ENCODE measurements around the gene ANXA2. TPM values are rescaled to one million over a fixed set of nuclear protein-coding genes. Genes with fewer than 3 reads are reported as not detected.
"Not testable (repeated sequence)": the region's sequence is repeated elsewhere in the genome, so short reads cannot be mapped to it uniquely, and the experiment has no call there.

The ANXA2 gene
- total RNA-seq, 1 donor from 2014 or later: 214 TPM

DNA sequence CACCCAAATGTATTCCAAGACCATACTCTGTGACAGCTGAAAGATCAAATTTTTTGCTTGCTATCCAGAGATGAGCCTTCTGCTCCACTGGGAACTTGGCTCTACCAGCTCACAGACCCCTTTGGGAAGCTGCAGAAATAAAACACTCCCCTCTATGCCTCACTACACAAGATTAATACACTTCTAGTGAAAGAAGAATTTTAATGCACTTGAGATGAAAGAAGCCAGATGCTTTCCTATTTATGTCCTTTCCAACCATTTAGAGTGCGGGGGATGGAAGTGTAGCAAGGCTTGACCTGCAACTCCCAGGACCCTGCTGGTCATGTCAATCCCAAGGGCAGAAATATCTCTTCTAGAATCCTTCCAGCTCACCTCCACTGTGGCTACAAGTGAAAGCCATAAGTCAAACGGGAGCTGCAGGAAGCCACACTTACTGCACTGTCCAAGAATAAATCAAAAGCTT, 34.7 kb downstream of the ANXA2 start:
- intact Hi-C loops (cut with micrococcal nuclease): loop anchor here (2.0 kb wide), 2 partner anchors 26 to 116 kb away; partner anchors contain the start of gene ICE2
- DNase-seq: no peak
- H3K27me3 Mint-ChIP-seq: no peaks in the 10 kb centered on the region
- no peaks in the 10 kb centered on the region for H3K9me3 Mint-ChIP-seq
- peak overlapping the region; percentile 78 for H3K27ac Mint-ChIP-seq
- peak overlapping the region; percentile 42 for H3K4me3 Mint-ChIP-seq
- peaks cover 34% of the 10 kb centered on the region for H3K4me1 Mint-ChIP-seq
- peaks cover 63% of the 10 kb centered on the region for H3K36me3 Mint-ChIP-seq (ENCODE audit: low read depth)

DNA sequence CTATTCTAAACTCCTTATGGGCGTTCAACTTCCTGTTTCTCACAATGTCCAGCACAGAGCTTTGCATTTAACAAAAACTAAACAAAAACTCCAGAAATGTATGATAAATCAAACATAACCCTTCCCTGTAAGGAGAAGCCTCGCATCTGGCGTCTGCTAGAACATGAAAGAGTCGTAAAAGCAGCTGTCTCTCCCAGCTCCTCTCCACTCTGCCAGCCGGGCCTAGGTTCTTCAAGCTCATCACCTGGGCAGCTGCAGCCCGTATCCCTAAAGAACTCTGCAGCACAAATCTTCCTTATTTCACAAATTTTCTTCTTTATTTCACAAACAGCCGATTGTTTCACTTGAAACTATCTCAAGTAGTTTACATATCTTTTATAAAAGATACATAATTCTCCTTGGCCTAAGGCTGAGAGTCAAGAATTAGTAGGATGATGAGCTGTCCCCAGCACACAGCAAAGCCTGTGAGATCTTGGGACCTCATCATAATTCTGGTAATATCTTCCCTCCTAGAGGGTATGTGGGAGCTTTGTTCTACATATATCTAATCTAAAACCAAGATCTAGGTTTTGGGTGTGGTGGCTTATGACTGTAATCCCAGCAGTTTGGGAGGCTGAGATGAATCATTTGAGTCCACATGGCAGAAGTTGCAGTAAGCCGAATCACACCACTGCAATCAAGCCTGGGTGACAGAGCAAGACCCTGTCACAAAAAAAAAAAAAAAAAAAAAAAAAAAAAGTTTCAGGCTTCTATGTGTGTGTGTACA, 35.3 kb downstream of the ANXA2 start:
- H3K4me1 Mint-ChIP-seq: peaks cover 34% of the 10 kb centered on the region
- DNase-seq: peak; percentile 82
- peaks cover 64% of the 10 kb centered on the region for H3K36me3 Mint-ChIP-seq (ENCODE audit: low read depth)
- H3K9me3 Mint-ChIP-seq: no peaks in the 10 kb centered on the region
- peak overlapping the region; percentile 41 for H3K4me3 Mint-ChIP-seq
- H3K27me3 Mint-ChIP-seq: no peaks in the 10 kb centered on the region
- intact Hi-C loops (cut with micrococcal nuclease): loop anchor here (2.0 kb wide), 2 partner anchors 26 to 116 kb away; partner anchors contain the start of gene ICE2
- H3K27ac Mint-ChIP-seq: peak overlapping the region; percentile 80

DNA sequence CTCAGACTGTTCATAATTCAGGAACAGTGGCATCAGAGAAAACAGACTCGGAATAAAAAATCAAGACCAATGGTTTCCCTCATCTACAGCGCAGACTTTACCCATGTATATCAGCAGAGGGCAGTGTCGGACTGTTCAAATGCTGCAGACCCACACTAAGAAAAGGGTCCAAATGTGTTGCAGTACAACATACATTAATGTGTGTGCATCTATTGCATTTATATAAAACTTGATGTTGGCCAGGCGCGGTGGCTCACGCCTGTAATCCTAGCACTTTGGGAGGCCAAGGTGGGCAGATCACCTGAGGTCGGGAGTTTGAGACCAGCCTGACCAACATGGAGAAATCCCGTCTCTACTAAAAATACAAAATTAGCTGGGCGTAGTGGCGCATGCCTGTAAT, 38.0 kb downstream of the ANXA2 start:
- H3K27ac Mint-ChIP-seq, H3K9me3 Mint-ChIP-seq, H3K27me3 Mint-ChIP-seq, H3K4me3 Mint-ChIP-seq: not testable (repeated sequence)
- Mint-ChIP-seq H3K4me1 (peaks cover 35% of the 10 kb centered on the region), H3K36me3 (ENCODE audit: low read depth) (peaks cover 83% of the 10 kb centered on the region)
- peak; percentile 84 for DNase-seq
- intact Hi-C loops (cut with micrococcal nuclease): loop anchor here (1.0 to 5.0 kb wide), 5 partner anchors 38 to 1473 kb away; partner anchors contain the start of gene ANXA2

DNA sequence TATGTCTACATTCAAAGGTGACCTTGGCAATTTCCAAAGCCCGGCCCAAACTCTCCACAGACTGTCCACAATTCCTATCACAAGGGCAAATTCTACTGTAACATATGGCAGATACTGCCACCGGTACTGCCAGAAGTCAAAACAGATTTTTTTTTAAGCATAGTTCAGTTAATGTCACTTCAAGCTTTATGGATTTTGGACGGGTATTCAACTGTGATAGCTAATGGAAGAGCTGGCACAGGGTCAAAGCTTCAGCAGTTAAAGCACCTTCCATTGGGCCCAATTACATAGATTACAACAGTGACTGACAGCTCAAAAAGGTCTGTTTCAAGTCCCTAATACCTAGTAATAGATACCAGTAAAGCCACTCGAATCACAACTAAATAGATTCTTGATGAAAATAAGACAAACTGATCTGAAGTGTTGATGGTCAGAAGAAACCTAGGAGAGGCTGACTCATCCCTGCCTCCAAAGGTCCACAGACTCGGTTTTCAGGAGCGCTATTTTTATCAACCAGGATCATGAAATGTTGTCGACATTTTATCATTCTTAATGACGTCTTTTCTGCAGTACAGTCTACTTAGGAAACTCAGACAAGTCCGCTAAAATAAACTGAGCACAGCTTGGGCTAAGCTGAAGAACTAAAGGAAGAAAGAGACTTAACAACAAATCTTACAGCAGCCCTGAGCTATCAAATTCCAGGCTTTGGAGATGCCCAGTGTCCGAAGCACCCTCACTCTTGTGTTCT, 38.7 kb downstream of the ANXA2 start:
- H3K27ac Mint-ChIP-seq: no peak overlapping the region
- H3K36me3 Mint-ChIP-seq (ENCODE audit: low read depth): peaks cover 84% of the 10 kb centered on the region
- H3K4me3 Mint-ChIP-seq: no peak overlapping the region
- no peak for DNase-seq
- intact Hi-C loops (cut with micrococcal nuclease): loop anchor here (1.0 to 5.0 kb wide), 5 partner anchors 38 to 1473 kb away; partner anchors contain the start of gene ANXA2
- peaks cover 6% of the 10 kb centered on the region for H3K9me3 Mint-ChIP-seq
- peaks cover 32% of the 10 kb centered on the region for H3K4me1 Mint-ChIP-seq
- no peaks in the 10 kb centered on the region for H3K27me3 Mint-ChIP-seq

DNA sequence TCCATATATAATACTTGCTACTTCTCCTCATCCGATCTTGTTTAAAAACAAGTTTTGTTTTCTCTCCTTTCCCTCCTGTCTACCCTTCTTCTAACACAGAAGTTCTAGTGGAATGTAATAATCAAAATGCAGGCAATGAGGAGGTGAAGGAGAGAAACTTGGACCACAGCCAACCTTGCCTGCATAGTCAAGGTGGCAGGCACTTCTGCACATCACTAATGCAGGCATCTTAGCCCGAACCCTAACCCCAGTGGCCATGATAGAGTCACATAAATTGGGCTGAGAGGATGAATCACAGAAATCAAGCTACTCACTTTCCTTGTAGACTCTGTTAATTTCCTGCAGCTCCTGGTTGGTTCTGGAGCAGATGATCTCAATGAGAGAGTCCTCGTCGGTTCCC, 41.0 kb downstream of the ANXA2 start:
- DNase-seq: no peak
- Mint-ChIP-seq H3K36me3 (ENCODE audit: low read depth) (peaks cover 85% of the 10 kb centered on the region), H3K4me1 (peaks cover 11% of the 10 kb centered on the region), H3K27me3 (no peaks in the 10 kb centered on the region), H3K4me3 (no peak overlapping the region), H3K9me3 (peaks cover 6% of the 10 kb centered on the region), H3K27ac (no peak overlapping the region)
- intact Hi-C loops (cut with micrococcal nuclease): loop anchor here (5.0 kb wide), 1 partner anchor 1475 kb away; no protein-coding TSS in a partner anchor

DNA sequence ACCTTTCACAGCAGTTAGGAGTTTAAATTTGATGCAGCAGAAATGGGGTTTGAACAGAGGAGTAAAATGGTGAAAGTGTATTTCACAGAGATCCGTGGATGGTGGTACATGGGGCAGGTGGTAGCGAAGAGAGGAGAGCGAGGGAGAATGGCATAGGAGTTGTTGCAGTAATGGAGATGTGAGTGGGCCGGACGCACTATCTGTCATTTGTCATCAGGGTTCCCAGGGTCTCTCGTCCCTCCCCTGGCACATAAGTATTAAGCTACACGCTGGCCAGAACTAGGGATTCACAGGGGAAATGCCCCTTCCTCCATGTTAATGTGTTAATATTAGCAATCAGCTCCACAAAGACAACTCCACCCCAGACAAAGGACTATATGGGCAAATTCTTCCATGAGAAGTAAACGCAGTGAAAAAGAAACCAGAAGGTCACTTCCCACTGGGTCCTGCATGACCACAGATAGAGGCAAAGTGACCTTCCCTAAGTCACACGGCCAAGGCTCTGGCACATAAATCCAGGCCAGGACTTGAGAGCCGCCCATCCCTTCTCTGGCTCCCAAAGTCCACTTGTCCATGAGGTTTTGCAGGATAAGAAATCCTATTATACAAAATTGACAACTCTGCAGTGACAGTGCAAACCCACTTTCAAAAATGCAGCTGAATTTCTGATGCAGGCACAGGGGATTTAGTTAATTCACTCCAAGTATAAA, 42.5 kb downstream of the ANXA2 start:
- Mint-ChIP-seq H3K4me3 (no peak overlapping the region), H3K27ac (no peak overlapping the region), H3K27me3 (no peaks in the 10 kb centered on the region), H3K4me1 (peaks cover 9% of the 10 kb centered on the region), H3K9me3 (peaks cover 6% of the 10 kb centered on the region), H3K36me3 (ENCODE audit: low read depth) (peaks cover 87% of the 10 kb centered on the region)
- no peak for DNase-seq
- intact Hi-C loops (cut with micrococcal nuclease): loop anchor here (5.0 kb wide), 1 partner anchor 1477 kb away; no protein-coding TSS in a partner anchor

DNA sequence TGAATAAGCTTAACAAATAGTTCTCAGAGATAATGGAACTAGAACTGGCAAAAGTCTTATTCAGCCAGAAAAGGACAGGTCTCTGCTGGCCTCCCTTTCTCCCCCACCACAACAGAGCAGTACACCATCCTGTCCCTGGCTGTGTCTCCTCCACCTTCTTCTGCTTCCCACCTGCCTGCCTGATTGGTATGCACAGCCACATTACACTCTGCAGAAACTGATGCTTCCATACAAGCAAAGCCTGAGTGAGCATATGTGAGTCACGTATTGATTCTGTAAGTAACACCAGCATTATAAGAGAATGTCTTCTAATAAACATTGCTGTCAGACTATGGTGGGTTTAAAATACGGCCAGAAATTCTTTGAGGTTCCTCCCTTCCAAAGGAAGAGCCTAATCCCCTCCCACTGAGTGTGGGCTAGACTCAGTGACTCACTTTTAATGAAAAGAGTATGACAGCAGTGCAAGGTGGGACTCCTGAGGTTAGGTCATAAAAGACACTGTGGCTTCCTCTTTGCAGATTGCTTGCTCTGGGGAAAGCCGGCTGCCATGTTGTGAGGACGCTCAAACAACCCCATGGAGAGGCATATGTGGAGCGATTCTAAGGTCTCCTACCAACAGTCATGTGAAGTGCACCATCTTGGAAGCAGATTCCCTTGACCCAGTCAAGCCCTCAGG, 44.4 kb downstream of the ANXA2 start:
- Mint-ChIP-seq H3K9me3 (peaks cover 6% of the 10 kb centered on the region), H3K4me1 (peaks cover 10% of the 10 kb centered on the region), H3K27ac (no peak overlapping the region), H3K4me3 (no peak overlapping the region), H3K27me3 (no peaks in the 10 kb centered on the region), H3K36me3 (ENCODE audit: low read depth) (peaks cover 81% of the 10 kb centered on the region)
- no peak for DNase-seq
- intact Hi-C loops (cut with micrococcal nuclease): no loop called here

DNA sequence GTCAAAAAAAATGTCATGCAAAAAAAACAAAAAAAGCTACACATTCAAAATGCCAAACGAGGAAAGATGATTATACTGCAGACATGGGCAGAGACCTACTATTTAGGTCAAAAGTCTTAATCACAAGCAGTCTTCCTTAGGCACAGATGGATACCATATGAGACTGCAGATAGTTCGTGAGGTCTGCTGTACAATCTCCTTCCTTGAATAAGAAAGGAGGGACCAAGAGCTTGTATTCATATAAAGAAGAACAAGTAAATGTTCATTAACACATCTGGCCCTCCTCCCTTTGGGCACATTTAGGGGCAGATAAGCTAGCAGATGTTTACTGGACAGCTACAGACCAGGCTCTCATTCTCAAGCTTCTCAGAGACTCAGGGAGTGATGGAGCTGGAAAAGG, 45.3 kb downstream of the ANXA2 start:
- Mint-ChIP-seq H3K27ac (no peak overlapping the region), H3K27me3 (no peaks in the 10 kb centered on the region), H3K4me3 (no peak overlapping the region), H3K4me1 (peaks cover 10% of the 10 kb centered on the region), H3K36me3 (ENCODE audit: low read depth) (peaks cover 87% of the 10 kb centered on the region), H3K9me3 (peaks cover 6% of the 10 kb centered on the region)
- no peak for DNase-seq
- intact Hi-C loops (cut with micrococcal nuclease): no loop called here

DNA sequence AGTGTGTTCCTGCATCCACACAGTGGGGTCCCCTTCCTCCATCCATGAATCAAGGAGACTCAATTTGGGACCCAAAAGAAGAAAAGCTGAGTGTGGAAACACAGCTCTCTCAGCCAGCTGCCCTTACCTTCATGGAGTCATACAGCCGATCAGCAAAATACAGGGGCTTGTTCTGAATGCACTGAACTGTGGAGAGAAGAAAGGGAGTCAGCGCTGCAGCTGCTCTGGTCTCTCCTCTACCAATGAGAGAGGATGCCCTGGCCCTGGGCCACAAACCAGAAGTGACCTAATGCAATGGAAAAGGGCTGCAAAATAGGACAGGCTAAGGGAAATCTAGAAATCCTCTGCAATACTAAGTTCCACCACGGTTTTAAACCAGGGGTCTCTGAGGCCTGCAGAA, 46.7 kb downstream of the ANXA2 start:
- H3K4me1 Mint-ChIP-seq: peaks cover 10% of the 10 kb centered on the region
- H3K4me3 Mint-ChIP-seq: no peak overlapping the region
- DNase-seq: no peak
- peaks cover 6% of the 10 kb centered on the region for H3K9me3 Mint-ChIP-seq
- H3K27ac Mint-ChIP-seq: no peak overlapping the region
- H3K27me3 Mint-ChIP-seq: no peaks in the 10 kb centered on the region
- intact Hi-C loops (cut with micrococcal nuclease): no loop called here
- H3K36me3 Mint-ChIP-seq (ENCODE audit: low read depth): peaks cover 88% of the 10 kb centered on the region

DNA sequence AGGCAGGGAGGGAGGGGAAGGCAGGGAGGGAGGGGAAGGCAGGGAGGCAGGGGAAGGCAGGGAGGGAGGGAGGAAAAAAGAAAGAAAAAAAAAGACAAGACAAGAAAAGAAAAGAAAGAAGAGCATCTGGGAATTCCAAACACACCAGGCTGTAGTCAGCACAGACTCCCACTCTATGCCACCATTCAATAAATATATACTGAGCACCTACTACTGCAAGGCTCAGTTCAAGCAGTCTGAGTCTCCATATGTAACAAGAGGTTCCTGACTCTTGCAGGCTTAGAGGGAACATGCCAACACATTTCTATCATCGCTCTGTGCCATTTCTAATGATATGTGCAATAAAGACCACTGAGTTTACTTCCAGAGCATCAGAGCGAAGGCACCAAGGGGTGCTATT, 47.7 kb downstream of the ANXA2 start:
- H3K36me3 Mint-ChIP-seq (ENCODE audit: low read depth): peaks cover 84% of the 10 kb centered on the region
- H3K27me3 Mint-ChIP-seq: no peaks in the 10 kb centered on the region
- peaks cover 5% of the 10 kb centered on the region for H3K9me3 Mint-ChIP-seq
- H3K27ac Mint-ChIP-seq: no peak overlapping the region
- peaks cover 9% of the 10 kb centered on the region for H3K4me1 Mint-ChIP-seq
- DNase-seq: no peak
- intact Hi-C loops (cut with micrococcal nuclease): no loop called here
- no peak overlapping the region for H3K4me3 Mint-ChIP-seq

DNA sequence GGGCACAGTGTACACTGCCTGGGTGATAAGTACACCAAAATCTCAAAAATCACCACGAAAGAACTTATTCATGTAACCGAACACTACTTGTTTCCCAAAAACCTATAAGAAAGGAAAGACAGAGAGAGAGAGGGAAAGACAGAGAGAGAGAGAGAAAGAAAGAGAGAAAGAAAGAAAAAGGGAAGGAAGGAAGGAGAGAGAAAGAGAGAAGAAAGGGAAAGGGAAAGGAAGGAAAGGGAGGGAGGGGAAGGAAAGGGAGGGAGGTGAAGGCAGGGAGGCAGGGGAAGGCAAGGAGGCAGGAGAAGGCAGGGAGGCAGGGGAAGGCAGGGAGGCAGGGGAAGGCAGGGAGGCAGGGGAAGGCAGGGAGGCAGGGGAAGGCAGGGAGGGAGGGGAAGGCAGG, 48.2 kb downstream of the ANXA2 start:
- H3K36me3 Mint-ChIP-seq (ENCODE audit: low read depth): peaks cover 78% of the 10 kb centered on the region
- peak overlapping the region; percentile 59 for H3K27ac Mint-ChIP-seq
- peaks cover 5% of the 10 kb centered on the region for H3K4me1 Mint-ChIP-seq
- no peak for DNase-seq
- H3K27me3 Mint-ChIP-seq: no peaks in the 10 kb centered on the region
- no peak overlapping the region for H3K4me3 Mint-ChIP-seq
- H3K9me3 Mint-ChIP-seq: peaks cover under 1% of the 10 kb centered on the region
- intact Hi-C loops (cut with micrococcal nuclease): no loop called here

DNA sequence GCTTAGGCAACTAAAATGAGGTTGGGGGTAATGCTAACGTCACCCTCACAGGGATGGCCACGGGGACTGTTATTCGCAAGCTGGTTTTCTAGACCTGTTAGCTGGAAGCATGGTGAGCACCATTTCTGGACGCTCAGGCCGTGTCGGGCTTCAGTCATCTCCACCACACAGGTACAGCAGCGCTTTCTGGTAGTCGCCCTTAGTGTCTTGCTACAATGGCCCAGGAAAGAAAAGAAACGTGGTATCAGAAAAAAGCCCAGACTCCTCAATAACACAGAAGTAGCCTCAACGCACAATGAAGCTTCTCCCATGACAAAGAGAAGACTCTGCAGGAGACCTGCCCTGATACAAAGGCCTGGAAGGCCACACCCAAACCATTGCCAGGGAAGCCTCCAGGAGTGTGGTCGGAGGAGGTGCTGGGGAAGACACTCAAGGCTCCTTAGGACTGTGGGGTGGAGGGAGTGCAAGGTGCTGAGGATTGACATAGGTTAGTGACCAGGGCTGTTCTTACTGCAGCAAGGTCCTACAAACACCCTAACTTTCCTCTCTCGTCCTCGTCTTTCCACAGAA, 50.2 kb downstream of the ANXA2 start:
- no peaks in the 10 kb centered on the region for H3K9me3 Mint-ChIP-seq
- no peak for DNase-seq
- peaks cover 10% of the 10 kb centered on the region for H3K4me1 Mint-ChIP-seq
- no peak overlapping the region for H3K4me3 Mint-ChIP-seq
- no peaks in the 10 kb centered on the region for H3K27me3 Mint-ChIP-seq
- H3K27ac Mint-ChIP-seq: no peak overlapping the region
- H3K36me3 Mint-ChIP-seq (ENCODE audit: low read depth): peaks cover 65% of the 10 kb centered on the region
- intact Hi-C loops (cut with micrococcal nuclease): no loop called here

DNA sequence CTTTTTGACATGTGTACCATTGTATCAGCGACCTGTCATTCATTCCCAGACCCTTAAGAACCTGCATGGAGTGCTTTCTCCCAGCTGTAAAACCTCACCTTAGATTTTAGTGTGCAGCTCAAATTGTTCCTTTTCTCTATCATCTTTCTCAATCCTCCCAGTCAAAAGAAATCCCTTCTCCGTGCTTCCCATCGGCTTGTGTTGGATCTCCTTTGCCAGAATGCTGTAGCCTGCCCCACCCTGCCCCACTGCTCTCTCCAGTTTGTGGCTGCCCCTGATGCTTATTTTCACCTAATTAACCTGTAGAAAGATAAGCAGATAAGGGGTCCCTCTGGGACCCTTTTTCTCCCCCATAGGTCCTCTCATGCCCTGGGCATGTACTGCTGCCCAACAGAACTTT, 51.1 kb downstream of the ANXA2 start:
- Mint-ChIP-seq H3K4me3 (no peak overlapping the region), H3K4me1 (peaks cover 8% of the 10 kb centered on the region), H3K36me3 (ENCODE audit: low read depth) (peaks cover 56% of the 10 kb centered on the region), H3K9me3 (no peaks in the 10 kb centered on the region), H3K27me3 (no peaks in the 10 kb centered on the region), H3K27ac (no peak overlapping the region)
- intact Hi-C loops (cut with micrococcal nuclease): no loop called here
- no peak for DNase-seq

Data from activated CD4-positive, alpha-beta T cell treated with anti-CD3 and anti-CD28 coated beads, Interleukin-2, amount 10 ng/mL, durations not matched to agents 24 days and 14 days (primary cell).